Effector CD4-positive, alpha-beta T cell (primary cell): ENCODE results near the gene TPRN.
"Not testable (repeated sequence)": the region's sequence is repeated elsewhere in the genome, so short reads cannot be mapped to it uniquely, and the experiment has no call there.

ENCODE experiments used
- DNase-seq: peaks from one replicate; pipeline ENCODE4 v3.0.0-alpha.2; 2020
- total RNA-seq: gene quantifications from one replicate; lab custom pipeline; 2026; lab: John Stamatoyannopoulos, UW

The TPRN gene, protein sequence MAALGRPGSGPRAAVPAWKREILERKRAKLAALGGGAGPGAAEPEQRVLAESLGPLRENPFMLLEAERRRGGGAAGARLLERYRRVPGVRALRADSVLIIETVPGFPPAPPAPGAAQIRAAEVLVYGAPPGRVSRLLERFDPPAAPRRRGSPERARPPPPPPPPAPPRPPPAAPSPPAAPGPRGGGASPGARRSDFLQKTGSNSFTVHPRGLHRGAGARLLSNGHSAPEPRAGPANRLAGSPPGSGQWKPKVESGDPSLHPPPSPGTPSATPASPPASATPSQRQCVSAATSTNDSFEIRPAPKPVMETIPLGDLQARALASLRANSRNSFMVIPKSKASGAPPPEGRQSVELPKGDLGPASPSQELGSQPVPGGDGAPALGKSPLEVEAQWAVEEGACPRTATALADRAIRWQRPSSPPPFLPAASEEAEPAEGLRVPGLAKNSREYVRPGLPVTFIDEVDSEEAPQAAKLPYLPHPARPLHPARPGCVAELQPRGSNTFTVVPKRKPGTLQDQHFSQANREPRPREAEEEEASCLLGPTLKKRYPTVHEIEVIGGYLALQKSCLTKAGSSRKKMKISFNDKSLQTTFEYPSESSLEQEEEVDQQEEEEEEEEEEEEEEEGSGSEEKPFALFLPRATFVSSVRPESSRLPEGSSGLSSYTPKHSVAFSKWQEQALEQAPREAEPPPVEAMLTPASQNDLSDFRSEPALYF
- total RNA-seq, result 8.8 reads per million, percentile 29 among the genes with 10 or more reads in this experiment

GRCh38 chr9:137200311-137201204 is at the start of gene TPRN:
TPRN (minus strand) TSS chr9:137200741; CDS start chr9:137200711, 30 bp downstream.
- peak; percentile 97 for DNase-seq

DNA sequence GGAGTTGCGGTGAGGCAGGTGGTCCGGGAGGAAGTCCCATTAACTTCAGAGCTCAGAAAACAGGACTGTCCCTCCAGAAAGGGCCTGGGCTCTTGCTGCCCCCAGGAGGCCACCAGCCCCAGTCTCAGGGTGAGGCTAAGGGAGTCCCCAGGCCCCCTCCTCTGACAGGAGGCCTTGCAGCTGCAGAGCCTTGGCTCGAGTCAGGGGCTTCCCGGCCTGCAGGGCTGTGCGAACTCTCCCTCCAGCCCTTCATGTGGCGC is 47.3 kb upstream of the TPRN start:
- DNase-seq, result no peak

GRCh38 chr9:137247135-137247915 is 46.8 kb upstream of the TPRN start:
- DNase-seq, result no peak

DNA sequence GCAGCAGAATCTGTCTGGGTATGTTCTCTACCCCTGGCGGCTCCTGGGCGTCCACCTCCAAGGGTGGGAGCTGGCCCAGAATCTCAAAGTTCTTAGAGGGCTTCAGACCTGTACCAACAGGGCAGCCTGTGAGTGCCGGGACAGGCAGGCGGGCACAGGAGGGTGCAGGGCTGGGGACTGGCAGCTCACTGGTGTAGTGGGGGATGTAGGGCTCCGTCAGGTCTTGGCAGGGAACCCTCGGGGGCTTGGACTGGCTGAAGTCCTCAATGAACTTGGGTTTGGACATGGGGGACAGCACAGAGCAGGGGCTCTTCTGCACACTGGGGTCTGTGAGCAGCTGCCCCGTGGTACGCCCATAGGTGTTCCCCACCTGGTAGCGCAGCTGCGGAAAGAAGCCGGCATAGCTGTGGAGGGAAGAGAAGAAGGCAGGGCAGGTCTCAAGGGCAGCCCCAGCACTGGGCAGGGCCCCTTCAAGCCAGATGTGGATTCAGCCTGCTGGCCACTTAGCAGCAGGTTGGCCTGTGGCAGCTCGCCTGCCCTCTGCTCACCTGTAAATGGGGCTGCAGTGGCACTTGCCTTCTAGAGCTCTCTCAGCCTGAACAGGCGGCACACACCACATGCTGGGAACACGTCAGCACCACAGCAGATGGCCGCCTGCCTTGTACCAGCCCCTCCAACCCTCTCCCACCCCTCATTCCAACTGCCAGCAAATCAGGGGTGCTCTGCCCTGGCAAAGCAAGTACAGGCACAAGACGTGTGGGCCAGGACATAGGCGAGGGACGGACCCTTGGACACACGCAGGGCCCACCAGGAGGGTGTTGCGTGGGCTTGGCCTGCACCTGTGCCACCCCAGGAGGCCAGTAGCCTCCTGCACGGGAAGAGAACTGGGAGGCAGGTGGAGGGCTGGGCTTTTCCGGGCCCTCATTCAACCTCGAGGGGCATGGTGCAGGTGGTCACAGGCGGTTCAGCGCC is 45.2 kb upstream of the TPRN start:
- DNase-seq, result no peak

DNA sequence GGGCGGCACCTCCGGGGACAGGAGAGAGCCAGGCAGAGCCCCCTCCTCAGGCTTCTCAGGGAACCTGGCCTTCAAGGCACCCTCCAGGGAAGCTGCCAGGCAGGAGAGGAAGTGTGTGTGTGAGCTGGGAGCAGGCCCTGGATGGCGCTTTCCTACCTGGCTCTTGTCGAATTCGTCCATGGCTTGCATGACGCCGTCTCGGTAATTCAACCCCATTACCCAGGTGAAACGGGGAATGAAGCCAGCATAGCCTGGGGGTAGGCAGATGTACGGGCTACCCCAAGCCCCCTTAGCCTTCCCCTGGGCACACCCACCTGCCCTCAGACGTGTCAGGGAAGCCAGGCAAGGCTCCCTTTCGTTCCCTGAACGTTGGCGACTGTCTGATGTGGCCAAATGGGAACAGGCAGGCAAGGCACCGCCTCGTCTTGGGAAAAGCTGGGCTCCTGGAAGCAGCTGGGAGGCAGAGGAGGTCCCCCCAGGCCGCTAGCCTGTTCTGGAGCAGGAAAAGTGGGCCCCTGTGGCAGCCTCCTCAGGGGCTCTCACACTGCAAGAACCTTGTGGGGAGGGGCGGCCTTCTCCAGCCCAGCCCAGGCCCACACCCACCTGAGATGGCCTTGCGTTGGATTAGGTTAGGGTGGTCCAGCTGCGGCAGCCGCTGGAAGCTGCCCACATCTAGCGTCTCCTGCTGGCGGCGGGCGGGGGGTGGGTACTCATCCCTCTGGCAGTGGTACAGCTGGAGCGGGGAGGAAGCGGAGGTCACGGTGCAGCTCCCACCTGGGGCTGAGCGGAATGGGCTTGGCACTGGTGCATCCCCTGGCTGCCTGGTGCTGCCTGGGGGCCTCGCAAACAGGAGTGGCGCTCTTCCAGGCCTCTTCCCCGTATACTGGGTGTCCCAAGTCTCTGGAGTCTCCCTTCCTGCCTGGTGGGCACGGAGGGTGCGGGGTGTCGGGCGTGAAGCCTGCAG is 44.2 kb upstream of the TPRN start:
- DNase-seq, result no peak

GRCh38 chr9:137243626-137244485 is 43.3 kb upstream of the TPRN start:
- DNase-seq, result no peak

DNA sequence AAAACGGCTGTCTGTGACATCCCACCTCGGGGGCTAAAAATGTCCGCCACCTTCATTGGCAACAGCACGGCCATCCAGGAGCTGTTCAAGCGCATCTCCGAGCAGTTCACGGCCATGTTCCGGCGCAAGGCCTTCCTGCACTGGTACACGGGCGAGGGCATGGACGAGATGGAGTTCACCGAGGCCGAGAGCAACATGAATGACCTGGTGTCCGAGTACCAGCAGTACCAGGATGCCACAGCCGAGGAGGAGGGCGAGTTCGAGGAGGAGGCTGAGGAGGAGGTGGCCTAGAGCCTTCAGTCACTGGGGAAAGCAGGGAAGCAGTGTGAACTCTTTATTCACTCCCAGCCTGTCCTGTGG is 42.7 kb upstream of the TPRN start:
- not testable (repeated sequence) for DNase-seq

- DNase-seq, result no peak
These were observed 42.0 kb upstream of the TPRN start for GRCh38 chr9:137242269-137243203.

DNA sequence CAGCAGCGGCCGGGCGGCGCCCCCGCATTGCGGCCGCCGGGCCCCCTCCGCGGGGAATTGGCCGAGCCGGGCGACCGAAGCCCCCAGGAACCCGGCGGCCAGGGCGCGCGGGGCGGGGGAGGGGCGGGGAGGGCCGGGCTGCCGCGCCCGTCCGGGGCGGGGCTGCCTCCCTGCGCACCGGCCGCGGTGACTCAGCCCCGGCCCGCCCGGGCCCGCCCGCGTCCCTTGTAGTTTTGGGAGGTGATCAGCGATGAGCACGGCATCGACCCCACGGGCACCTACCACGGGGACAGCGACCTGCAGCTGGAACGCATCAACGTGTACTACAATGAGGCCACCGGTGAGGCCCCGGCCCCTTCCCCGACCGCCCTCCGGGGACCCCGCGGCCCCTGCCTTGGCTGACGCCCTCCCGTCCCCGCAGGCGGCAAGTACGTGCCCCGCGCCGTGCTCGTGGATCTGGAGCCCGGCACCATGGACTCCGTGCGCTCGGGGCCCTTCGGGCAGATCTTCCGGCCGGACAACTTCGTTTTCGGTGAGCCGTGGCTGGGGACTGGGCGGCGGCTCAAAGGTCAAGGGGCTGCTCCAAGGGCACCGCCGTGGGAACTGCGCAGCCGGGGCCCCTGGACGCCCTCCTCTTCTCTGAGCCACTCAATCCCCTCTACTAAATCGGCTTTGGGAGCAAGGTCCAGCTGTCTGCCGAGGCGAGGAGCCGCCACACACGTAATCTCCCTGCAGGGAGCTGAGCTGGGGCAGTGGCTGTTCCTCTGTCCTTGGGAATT is 41.1 kb upstream of the TPRN start:
- DNase-seq, result peak; percentile 58

GRCh38 chr9:137240841-137241489 is 40.4 kb upstream of the TPRN start, which contains the start of gene TUBB4B:
TUBB4B (plus strand) TSS chr9:137241287; CDS start chr9:137241361, 74 bp downstream.
- DNase-seq, result peak; percentile 96

DNA sequence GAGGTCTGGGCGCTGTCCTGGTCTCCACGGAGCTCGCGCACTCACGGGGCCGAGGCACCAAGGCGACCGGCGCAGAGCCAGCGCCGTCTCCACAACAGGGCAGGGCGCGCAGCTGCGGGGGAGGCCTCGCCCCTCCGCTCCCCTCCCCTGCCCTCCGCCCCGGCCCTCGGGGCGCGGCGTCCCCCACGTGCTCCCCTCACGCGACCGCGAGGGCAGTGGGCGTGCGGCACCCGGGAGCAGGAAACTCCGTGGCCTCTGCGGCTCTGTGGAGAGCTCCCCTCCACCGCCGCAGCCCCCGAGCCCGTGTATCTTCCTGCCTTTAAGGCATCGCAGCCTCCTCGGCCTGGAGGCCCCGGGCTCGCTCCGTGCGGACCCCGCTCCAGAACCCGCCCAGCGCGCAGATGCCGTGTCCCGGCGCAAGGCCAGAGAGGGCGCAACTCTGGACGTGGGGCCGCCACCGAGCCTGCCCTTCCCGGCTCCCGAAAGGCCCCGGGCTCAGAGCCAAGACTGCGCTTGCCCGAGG is 39.8 kb upstream of the TPRN start:
- peak; percentile 56 for DNase-seq

- DNase-seq, result not testable (repeated sequence)
These were observed 39.1 kb upstream of the TPRN start for GRCh38 chr9:137239541-137240200.

GRCh38 chr9:137237759-137238726 is 37.5 kb upstream of the TPRN start:
- DNase-seq, result no peak

DNA sequence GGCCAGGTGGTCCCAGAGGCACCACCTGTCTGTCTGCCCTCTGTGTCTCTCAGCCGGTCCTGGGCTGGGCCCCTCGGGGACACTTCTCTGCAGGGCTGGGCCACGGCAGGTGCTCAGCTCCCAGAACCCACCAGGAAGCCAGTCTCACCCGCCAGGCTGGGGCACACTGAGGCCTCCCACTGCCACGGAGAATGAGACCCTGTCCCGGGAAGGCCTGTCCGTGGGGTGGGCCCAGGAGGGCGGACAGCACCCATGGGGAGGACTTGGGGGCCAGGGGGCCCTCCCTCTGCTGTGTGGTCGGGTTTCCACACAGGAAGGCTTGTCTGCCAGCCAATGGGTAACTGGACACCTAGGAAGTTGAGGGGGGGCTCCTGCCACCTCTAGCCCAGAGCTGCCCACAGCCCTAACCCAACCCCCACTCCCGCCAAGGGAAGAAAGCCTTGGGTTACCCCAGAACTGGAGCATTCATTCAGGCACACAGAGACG is 36.4 kb upstream of the TPRN start:
- DNase-seq, result no peak
